WTC11 (cell line): ENCODE data around the gene DTNBP1. TPM values are rescaled to one million over a fixed set of nuclear protein-coding genes. Genes with fewer than 3 reads are reported as not detected.
A peak's percentile ranks its signal among the peaks of the same experiment; 100 is the strongest.

Experiments used
- ATAC-seq: fragments of 200-7000 bp; cut with Tn5 transposase; 2 replicates; pipeline ENCODE4 v1.10.0; 2021; ENCODE audit warnings: mild to moderate bottlenecking, moderate library complexity
- CTCF ChIA-PET: fragments of 300-600 bp; sonication (Branson Sonifier 250); formaldehyde crosslinking; loops from one replicate; lab custom pipeline; 2021; ENCODE audit warnings: antibody characterized with exemption; lab: Charles Lee
- POLR2A ChIA-PET: fragments of 350-600 bp; sonication (Branson Sonifier 250); formaldehyde crosslinking; loops from one replicate; lab custom pipeline; 2021; ENCODE audit warnings: antibody characterized with exemption; lab: Charles Lee
- DNase-seq: peaks from one replicate; pipeline ENCODE4 v3.0.0; 2021; ENCODE audit warnings: low spot score
- H3K27ac Mint-ChIP-seq: 2 replicates; pipeline ENCODE4 v1.8.0; 2021; ENCODE audit warnings: mixed read lengths
- H3K27me3 Mint-ChIP-seq: 2 replicates; pipeline ENCODE4 v1.8.0; 2021; ENCODE audit warnings: low read depth, mild to moderate bottlenecking, moderate library complexity, mixed read lengths
- H3K36me3 Mint-ChIP-seq: 2 replicates; pipeline ENCODE4 v1.8.0; 2021; ENCODE audit warnings: mixed read lengths
- H3K4me1 Mint-ChIP-seq: 2 replicates; pipeline ENCODE4 v1.8.0; 2022; ENCODE audit warnings: mixed read lengths
- H3K4me3 Mint-ChIP-seq: 2 replicates; pipeline ENCODE4 v1.8.0; 2021; ENCODE audit warnings: mild to moderate bottlenecking, moderate library complexity, mixed read lengths
- H3K9me3 Mint-ChIP-seq: 2 replicates; pipeline ENCODE4 v1.8.0; 2021; ENCODE audit warnings: mixed read lengths
- CBFB ChIP-seq: sonication (generic); formaldehyde crosslinking; IDR thresholded peaks from 2 replicates; pipeline ENCODE4 v1.8.1; 2022; ENCODE audit warnings: mild to moderate bottlenecking, low read depth, missing genetic modification reagents
- CREB1 ChIP-seq: sonication (generic); formaldehyde crosslinking; IDR thresholded peaks from 2 replicates; pipeline ENCODE4 v1.8.0; 2023; ENCODE audit warnings: mild to moderate bottlenecking, missing genetic modification reagents
- CREM ChIP-seq: sonication (generic); formaldehyde crosslinking; IDR thresholded peaks from 2 replicates; pipeline ENCODE4 v1.8.1; 2022; ENCODE audit warnings: mild to moderate bottlenecking, missing genetic modification reagents, moderate library complexity
- ETV6 ChIP-seq: sonication (generic); formaldehyde crosslinking; IDR thresholded peaks from 2 replicates; pipeline ENCODE4 v1.8.1; 2022; ENCODE audit warnings: mild to moderate bottlenecking, missing genetic modification reagents
- GTF2I ChIP-seq: fragments of 250-450 bp; sonication (Bioruptor Pico); conservative IDR thresholded peaks from 2 replicates; pipeline ENCODE4 v1.4.0; 2021; ENCODE audit warnings: mild to moderate bottlenecking
- HMGA2 ChIP-seq: fragments of 250-450 bp; sonication (Bioruptor Pico); IDR thresholded peaks from 2 replicates; pipeline ENCODE4 v1.4.0; 2021; ENCODE audit warnings: mild to moderate bottlenecking, moderate library complexity
- IRF2 ChIP-seq: sonication (generic); formaldehyde crosslinking; IDR thresholded peaks from 2 replicates; pipeline ENCODE4 v1.8.0; 2022; ENCODE audit warnings: low read depth, missing genetic modification reagents, borderline replicate concordance
- MYBL2 ChIP-seq: sonication (generic); formaldehyde crosslinking; IDR thresholded peaks from 2 replicates; pipeline ENCODE4 v1.8.1; 2023; ENCODE audit warnings: mild to moderate bottlenecking, moderate library complexity, missing genetic modification reagents
- NFYB ChIP-seq: sonication (generic); formaldehyde crosslinking; conservative IDR thresholded peaks from 2 replicates; pipeline ENCODE4 v1.8.0; 2022; ENCODE audit warnings: low read depth, missing genetic modification reagents
- NR2C2 ChIP-seq: sonication (generic); formaldehyde crosslinking; IDR thresholded peaks from 2 replicates; pipeline ENCODE4 v1.8.0; 2022; ENCODE audit warnings: mild to moderate bottlenecking, missing genetic modification reagents
- RELA ChIP-seq: sonication (generic); formaldehyde crosslinking; IDR thresholded peaks from 2 replicates; pipeline ENCODE4 v1.8.1; 2022; ENCODE audit warnings: missing genetic modification reagents, mild to moderate bottlenecking, borderline replicate concordance
- SP1 ChIP-seq: sonication (generic); formaldehyde crosslinking; conservative IDR thresholded peaks from 2 replicates; pipeline ENCODE4 v1.8.1; 2022; ENCODE audit warnings: missing genetic modification reagents
- TEAD1 ChIP-seq: sonication (generic); formaldehyde crosslinking; IDR thresholded peaks from 2 replicates; pipeline ENCODE4 v1.8.0; 2022; ENCODE audit warnings: mild to moderate bottlenecking, missing genetic modification reagents
- TEAD4 ChIP-seq: sonication (generic); formaldehyde crosslinking; IDR thresholded peaks from 2 replicates; pipeline ENCODE4 v1.8.0; 2022; ENCODE audit warnings: mild to moderate bottlenecking, missing genetic modification reagents
- ZNF219 ChIP-seq: sonication (generic); formaldehyde crosslinking; IDR thresholded peaks from 2 replicates; pipeline ENCODE4 v1.8.0; 2023; ENCODE audit warnings: missing genetic modification reagents, mild to moderate bottlenecking, borderline replicate concordance
- ZNF232 ChIP-seq: sonication (generic); formaldehyde crosslinking; IDR thresholded peaks from 2 replicates; pipeline ENCODE4 v1.8.0; 2022; ENCODE audit warnings: mild to moderate bottlenecking, missing genetic modification reagents
- ZNF263 ChIP-seq: sonication (generic); formaldehyde crosslinking; IDR thresholded peaks from 2 replicates; pipeline ENCODE4 v1.8.1; 2022; ENCODE audit warnings: low read depth, mild to moderate bottlenecking, moderate library complexity, missing genetic modification reagents
- ZNF423 ChIP-seq: fragments of 250-450 bp; sonication (Bioruptor Pico); IDR thresholded peaks from 2 replicates; pipeline ENCODE4 v2.1.2; 2022; ENCODE audit warnings: mild to moderate bottlenecking, moderate library complexity
- total RNA-seq: library from RNA; stranded (reverse); gene quantifications from 3 replicates; pipeline ENCODE4 v1.2.3, GENCODE V29; 2021
- TF ChIP-seq, protein P1 (sequence below): sonication (generic); formaldehyde crosslinking; IDR thresholded peaks from 2 replicates; pipeline ENCODE4 v1.8.0; 2022; ENCODE audit warnings: mild to moderate bottlenecking, missing genetic modification reagents
- TF ChIP-seq, protein P2 (sequence below): sonication (generic); formaldehyde crosslinking; IDR thresholded peaks from 2 replicates; pipeline ENCODE4 v1.8.1; 2022; ENCODE audit warnings: low read depth, missing genetic modification reagents, borderline replicate concordance
- TF ChIP-seq, protein P3 (sequence below): sonication (generic); formaldehyde crosslinking; IDR thresholded peaks from 2 replicates; pipeline ENCODE4 v1.8.1; 2023; ENCODE audit warnings: mild to moderate bottlenecking, missing genetic modification reagents, borderline replicate concordance

Gene DTNBP1
- total RNA-seq, 1 experiment from 2014 or later = 15.1 TPM

DNA sequence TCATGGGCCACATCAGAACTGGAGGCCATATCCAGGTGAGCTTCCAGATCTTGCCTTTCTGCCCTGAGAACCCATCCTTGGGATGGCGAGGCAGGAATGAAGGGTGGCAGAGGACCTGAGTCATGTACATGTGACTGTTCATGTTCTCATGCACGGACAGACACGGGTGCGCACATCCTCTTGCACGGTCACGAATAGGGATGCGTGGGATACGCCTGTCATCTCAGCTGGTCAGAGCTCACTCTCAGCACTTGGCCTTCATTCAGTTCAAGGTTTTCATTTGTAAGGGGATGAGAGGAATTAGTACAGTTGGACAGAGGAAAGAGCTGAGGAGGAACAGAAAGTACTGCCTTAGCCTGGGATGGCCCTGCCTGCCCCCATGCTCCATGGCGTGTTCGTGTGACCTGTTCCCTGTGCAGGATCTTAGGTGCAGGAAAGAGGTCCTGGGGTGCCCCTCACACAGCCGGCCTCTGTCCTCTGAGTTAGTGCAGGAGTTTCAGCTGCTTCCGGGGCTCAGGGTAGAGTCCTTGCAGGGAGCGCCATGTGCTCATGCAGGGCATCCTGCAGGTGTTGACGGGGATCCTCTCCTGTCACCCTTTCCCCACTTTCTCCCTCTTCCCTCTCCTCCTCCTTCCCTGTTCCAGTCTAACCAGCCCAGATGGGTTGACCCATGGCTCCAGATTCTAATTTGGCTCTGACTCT, 173.4 kb downstream of the DTNBP1 start:
- Mint-ChIP-seq H3K27me3 (no peaks in the 10 kb centered on the region), H3K9me3 (no peaks in the 10 kb centered on the region), H3K36me3 (peaks cover 36% of the 10 kb centered on the region), H3K4me1 (peaks cover 86% of the 10 kb centered on the region), H3K27ac (peak overlapping the region; percentile 87), H3K4me3 (no peak overlapping the region)
- DNase-seq (no peak), ATAC-seq (no peak)
- CTCF ChIA-PET = no interaction called here
- TF ChIP-seq, protein P1, sequence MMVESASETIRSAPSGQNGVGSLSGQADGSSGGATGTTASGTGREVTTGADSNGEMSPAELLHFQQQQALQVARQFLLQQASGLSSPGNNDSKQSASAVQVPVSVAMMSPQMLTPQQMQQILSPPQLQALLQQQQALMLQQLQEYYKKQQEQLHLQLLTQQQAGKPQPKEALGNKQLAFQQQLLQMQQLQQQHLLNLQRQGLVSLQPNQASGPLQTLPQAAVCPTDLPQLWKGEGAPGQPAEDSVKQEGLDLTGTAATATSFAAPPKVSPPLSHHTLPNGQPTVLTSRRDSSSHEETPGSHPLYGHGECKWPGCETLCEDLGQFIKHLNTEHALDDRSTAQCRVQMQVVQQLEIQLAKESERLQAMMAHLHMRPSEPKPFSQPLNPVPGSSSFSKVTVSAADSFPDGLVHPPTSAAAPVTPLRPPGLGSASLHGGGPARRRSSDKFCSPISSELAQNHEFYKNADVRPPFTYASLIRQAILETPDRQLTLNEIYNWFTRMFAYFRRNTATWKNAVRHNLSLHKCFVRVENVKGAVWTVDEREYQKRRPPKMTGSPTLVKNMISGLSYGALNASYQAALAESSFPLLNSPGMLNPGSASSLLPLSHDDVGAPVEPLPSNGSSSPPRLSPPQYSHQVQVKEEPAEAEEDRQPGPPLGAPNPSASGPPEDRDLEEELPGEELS (CRISPR knock-in tag) = no peak
- TF ChIP-seq CBFB = no peak
- TF ChIP-seq TEAD1 = no peak
- no peak for TF ChIP-seq ETV6
- TF ChIP-seq IRF2 (CRISPR knock-in tag) = no peak
- TF ChIP-seq NR2C2 (CRISPR knock-in tag) = no peak
- TF ChIP-seq TEAD4 (CRISPR knock-in tag) = no peak
- TF ChIP-seq ZNF232 (CRISPR knock-in tag) = no peak
- TF ChIP-seq ZNF219 (CRISPR knock-in tag) = no peak
- POLR2A ChIA-PET = no interaction called here

DNA sequence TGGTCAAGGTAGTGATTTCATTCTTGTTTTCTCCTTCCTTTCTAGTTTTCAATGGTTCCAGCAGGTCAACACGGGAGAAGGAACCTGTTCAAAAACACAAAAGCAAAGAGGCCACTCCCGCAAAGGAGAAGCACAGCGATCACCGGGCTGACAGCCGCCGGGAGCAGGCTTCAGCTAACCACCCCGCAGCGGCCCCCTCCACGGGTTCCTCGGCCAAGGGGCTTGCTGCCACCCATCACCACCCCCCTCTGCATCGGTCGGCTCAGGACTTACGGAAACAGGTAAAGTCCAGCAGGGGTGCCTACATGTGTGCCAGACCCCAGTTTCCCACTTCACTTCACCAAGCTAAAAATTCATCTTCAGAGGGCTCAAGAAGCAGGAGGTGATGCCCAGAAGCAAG, 175.6 kb downstream of the DTNBP1 start:
- POLR2A ChIA-PET = no interaction called here
- CTCF ChIA-PET = no interaction called here
- H3K27ac Mint-ChIP-seq = peak overlapping the region; percentile 92
- no peak for ATAC-seq
- DNase-seq = no peak
- TF ChIP-seq CREB1 (CRISPR knock-in tag) = no peak
- no peak for TF ChIP-seq SP1 (CRISPR knock-in tag)
- TF ChIP-seq GTF2I (CRISPR knock-in tag) = no peak
- TF ChIP-seq TEAD4 (CRISPR knock-in tag) = no peak
- no peak for TF ChIP-seq RELA (CRISPR knock-in tag)
- TF ChIP-seq, protein P2, sequence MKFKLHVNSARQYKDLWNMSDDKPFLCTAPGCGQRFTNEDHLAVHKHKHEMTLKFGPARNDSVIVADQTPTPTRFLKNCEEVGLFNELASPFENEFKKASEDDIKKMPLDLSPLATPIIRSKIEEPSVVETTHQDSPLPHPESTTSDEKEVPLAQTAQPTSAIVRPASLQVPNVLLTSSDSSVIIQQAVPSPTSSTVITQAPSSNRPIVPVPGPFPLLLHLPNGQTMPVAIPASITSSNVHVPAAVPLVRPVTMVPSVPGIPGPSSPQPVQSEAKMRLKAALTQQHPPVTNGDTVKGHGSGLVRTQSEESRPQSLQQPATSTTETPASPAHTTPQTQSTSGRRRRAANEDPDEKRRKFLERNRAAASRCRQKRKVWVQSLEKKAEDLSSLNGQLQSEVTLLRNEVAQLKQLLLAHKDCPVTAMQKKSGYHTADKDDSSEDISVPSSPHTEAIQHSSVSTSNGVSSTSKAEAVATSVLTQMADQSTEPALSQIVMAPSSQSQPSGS (CRISPR knock-in tag) = no peak
- TF ChIP-seq, all 79 proteins: peak for 0
- H3K4me3 Mint-ChIP-seq = no peak overlapping the region
- H3K36me3 Mint-ChIP-seq = peaks cover 32% of the 10 kb centered on the region
- peaks cover 85% of the 10 kb centered on the region for H3K4me1 Mint-ChIP-seq
- H3K9me3 Mint-ChIP-seq = no peaks in the 10 kb centered on the region
- H3K27me3 Mint-ChIP-seq = no peaks in the 10 kb centered on the region

DNA sequence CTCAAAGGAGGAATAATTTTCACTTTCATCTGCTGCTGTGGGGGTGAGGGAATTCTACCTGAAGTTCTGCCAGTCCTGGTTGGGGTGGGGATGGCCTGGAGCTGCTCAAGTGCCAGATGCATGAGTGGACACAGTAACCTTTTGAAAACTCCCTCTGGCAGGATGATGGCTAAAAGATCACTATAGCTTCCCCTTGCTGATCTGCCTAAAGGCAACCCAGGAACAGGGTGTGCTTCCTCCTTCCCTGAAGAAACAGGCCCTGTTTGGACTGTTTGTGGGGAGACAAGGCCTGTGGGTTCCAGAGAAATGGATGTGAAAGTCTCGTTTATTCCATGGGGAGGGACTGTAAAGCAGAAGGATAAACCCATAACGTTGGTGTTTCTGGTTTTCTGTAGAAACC, 176.9 kb downstream of the DTNBP1 start:
- Mint-ChIP-seq H3K27me3 (no peaks in the 10 kb centered on the region), H3K4me1 (peaks cover 83% of the 10 kb centered on the region), H3K4me3 (no peak overlapping the region), H3K9me3 (no peaks in the 10 kb centered on the region), H3K27ac (peak overlapping the region; percentile 23), H3K36me3 (peaks cover 23% of the 10 kb centered on the region)
- DNase-seq (no peak), ATAC-seq (no peak)
- ChIA-PET POLR2A (interaction anchor here (0.6 kb wide), 2 partner anchors 365 to 611 kb away, joined by 3 to 5 read pairs; no protein-coding TSS in a partner anchor), CTCF (interaction anchor here (0.6 kb wide), 1 partner anchor 1088 kb away, joined by 4 read pairs; no protein-coding TSS in a partner anchor)
- no peak for TF ChIP-seq HMGA2 (CRISPR knock-in tag)
- no peak for TF ChIP-seq GTF2I (CRISPR knock-in tag)
- TF ChIP-seq NFYB (CRISPR knock-in tag) = no peak
- TF ChIP-seq, protein P3, sequence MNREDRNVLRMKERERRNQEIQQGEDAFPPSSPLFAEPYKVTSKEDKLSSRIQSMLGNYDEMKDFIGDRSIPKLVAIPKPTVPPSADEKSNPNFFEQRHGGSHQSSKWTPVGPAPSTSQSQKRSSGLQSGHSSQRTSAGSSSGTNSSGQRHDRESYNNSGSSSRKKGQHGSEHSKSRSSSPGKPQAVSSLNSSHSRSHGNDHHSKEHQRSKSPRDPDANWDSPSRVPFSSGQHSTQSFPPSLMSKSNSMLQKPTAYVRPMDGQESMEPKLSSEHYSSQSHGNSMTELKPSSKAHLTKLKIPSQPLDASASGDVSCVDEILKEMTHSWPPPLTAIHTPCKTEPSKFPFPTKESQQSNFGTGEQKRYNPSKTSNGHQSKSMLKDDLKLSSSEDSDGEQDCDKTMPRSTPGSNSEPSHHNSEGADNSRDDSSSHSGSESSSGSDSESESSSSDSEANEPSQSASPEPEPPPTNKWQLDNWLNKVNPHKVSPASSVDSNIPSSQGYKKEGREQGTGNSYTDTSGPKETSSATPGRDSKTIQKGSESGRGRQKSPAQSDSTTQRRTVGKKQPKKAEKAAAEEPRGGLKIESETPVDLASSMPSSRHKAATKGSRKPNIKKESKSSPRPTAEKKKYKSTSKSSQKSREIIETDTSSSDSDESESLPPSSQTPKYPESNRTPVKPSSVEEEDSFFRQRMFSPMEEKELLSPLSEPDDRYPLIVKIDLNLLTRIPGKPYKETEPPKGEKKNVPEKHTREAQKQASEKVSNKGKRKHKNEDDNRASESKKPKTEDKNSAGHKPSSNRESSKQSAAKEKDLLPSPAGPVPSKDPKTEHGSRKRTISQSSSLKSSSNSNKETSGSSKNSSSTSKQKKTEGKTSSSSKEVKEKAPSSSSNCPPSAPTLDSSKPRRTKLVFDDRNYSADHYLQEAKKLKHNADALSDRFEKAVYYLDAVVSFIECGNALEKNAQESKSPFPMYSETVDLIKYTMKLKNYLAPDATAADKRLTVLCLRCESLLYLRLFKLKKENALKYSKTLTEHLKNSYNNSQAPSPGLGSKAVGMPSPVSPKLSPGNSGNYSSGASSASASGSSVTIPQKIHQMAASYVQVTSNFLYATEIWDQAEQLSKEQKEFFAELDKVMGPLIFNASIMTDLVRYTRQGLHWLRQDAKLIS (CRISPR knock-in tag) = no peak
- no peak for TF ChIP-seq CREB1 (CRISPR knock-in tag)
- no peak for TF ChIP-seq ZNF263 (CRISPR knock-in tag)
- no peak for TF ChIP-seq MYBL2 (CRISPR knock-in tag)
- TF ChIP-seq ZNF423 (CRISPR knock-in tag) = no peak
- TF ChIP-seq CREM = no peak
